ENCODE results near the gene KLC4. TPM values are rescaled to one million over a fixed set of nuclear protein-coding genes. Genes with fewer than 3 reads are reported as not detected.
A peak's percentile ranks its signal among the peaks of the same experiment; 100 is the strongest.

Gene KLC4
- total RNA-seq, 1 donor from 2014 or later = 41.4 TPM

DNA sequence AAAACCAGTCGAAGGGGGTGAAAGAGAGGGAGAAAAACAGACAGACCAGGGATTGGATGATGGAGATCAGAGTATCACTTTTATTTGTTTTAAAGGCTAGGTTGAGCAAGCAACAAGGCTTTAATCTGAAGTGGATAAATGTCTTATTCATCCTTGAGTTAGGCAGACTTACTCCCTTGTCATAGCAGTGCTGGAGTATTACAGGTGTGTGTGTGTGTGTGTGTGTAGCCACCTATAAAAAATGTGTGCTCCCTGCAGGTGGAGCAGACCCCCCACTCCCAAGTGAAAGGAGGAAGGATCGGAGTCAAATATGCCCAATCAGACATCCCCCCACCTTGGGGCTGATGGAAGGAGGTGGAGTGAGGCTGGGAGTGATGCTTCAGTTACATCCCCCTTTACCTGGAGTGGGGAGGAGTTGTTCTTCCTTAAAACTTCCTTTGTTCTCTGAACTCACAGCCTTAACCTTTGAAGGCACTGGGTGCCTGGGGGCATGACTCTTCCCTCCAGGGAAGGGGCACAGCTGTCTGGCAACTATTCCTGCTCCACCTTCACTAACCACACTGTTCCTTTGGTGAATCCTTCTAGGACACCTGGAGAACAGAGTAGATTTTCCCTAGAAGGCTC lies 43.9 kb downstream of the KLC4 start:
- Mint-ChIP-seq H3K4me1 (ENCODE audit: unreplicated experiment) (no peaks in the 10 kb centered on the region), H3K36me3 (ENCODE audit: low read depth, unreplicated experiment) (no peaks in the 10 kb centered on the region), H3K27me3 (ENCODE audit: unreplicated experiment) (no peaks in the 10 kb centered on the region), H3K9me3 (ENCODE audit: unreplicated experiment) (no peaks in the 10 kb centered on the region), H3K4me3 (ENCODE audit: unreplicated experiment) (no peak overlapping the region), H3K27ac (ENCODE audit: unreplicated experiment) (no peak overlapping the region)
- no peak for DNase-seq (ENCODE audit: low spot score)
- TF ChIP-seq, protein P1, sequence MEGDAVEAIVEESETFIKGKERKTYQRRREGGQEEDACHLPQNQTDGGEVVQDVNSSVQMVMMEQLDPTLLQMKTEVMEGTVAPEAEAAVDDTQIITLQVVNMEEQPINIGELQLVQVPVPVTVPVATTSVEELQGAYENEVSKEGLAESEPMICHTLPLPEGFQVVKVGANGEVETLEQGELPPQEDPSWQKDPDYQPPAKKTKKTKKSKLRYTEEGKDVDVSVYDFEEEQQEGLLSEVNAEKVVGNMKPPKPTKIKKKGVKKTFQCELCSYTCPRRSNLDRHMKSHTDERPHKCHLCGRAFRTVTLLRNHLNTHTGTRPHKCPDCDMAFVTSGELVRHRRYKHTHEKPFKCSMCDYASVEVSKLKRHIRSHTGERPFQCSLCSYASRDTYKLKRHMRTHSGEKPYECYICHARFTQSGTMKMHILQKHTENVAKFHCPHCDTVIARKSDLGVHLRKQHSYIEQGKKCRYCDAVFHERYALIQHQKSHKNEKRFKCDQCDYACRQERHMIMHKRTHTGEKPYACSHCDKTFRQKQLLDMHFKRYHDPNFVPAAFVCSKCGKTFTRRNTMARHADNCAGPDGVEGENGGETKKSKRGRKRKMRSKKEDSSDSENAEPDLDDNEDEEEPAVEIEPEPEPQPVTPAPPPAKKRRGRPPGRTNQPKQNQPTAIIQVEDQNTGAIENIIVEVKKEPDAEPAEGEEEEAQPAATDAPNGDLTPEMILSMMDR (IDR thresholded peaks at IDR 0.05; ENCODE audit: unreplicated experiment) = no peak

GRCh38 chr6:43105538-43106222 lies 46.2 kb downstream of the KLC4 start:
- TF ChIP-seq, protein P1 (IDR thresholded peaks at IDR 0.05; ENCODE audit: unreplicated experiment) = no peak
- DNase-seq (ENCODE audit: low spot score) = no peak
- H3K27ac Mint-ChIP-seq (ENCODE audit: unreplicated experiment) = no peak overlapping the region
- no peaks in the 10 kb centered on the region for H3K4me1 Mint-ChIP-seq (ENCODE audit: unreplicated experiment)
- no peaks in the 10 kb centered on the region for H3K36me3 Mint-ChIP-seq (ENCODE audit: low read depth, unreplicated experiment)
- no peaks in the 10 kb centered on the region for H3K9me3 Mint-ChIP-seq (ENCODE audit: unreplicated experiment)
- peaks cover 2% of the 10 kb centered on the region for H3K27me3 Mint-ChIP-seq (ENCODE audit: unreplicated experiment)
- no peak overlapping the region for H3K4me3 Mint-ChIP-seq (ENCODE audit: unreplicated experiment)

DNA sequence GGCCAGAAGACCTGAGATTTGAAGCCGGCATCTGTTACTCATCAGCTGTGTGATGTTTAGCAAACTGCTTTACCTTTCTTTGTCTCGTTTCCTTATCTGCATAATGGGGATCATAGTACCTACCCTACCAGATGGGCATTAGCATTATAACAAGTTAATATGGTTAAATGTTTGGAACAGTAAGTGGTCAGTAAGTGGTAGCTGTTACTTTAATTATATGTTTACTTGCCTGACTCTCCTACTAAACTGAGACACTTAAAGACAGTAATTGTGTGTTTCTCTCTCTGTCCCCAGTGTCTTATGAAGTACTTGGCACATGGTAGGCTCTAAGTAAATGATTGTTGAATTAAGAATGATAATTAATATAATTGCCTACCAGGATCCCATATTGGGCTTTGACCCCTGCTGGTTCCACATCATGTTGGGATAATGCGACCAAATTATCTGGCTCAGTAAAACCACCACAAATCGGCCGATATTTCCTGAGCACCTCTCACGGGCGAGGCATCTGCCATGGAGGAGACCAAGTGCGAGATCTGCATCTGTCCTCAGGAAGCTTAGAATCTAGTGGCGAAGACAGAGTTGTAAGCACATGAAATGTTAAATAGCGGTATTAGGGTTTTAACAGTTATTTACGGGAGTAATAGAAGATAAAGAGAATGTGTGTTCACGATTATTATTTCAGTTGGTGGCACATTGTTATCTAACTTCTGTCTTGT lies 48.1 kb downstream of the KLC4 start:
- no peaks in the 10 kb centered on the region for H3K36me3 Mint-ChIP-seq (ENCODE audit: low read depth, unreplicated experiment)
- peaks cover 2% of the 10 kb centered on the region for H3K27me3 Mint-ChIP-seq (ENCODE audit: unreplicated experiment)
- no peaks in the 10 kb centered on the region for H3K9me3 Mint-ChIP-seq (ENCODE audit: unreplicated experiment)
- no peak for DNase-seq (ENCODE audit: low spot score)
- H3K4me3 Mint-ChIP-seq (ENCODE audit: unreplicated experiment) = peak overlapping the region; percentile 37
- TF ChIP-seq, protein P1 (IDR thresholded peaks at IDR 0.05; ENCODE audit: unreplicated experiment) = no peak
- no peaks in the 10 kb centered on the region for H3K4me1 Mint-ChIP-seq (ENCODE audit: unreplicated experiment)
- H3K27ac Mint-ChIP-seq (ENCODE audit: unreplicated experiment) = peak overlapping the region; percentile 57

DNA sequence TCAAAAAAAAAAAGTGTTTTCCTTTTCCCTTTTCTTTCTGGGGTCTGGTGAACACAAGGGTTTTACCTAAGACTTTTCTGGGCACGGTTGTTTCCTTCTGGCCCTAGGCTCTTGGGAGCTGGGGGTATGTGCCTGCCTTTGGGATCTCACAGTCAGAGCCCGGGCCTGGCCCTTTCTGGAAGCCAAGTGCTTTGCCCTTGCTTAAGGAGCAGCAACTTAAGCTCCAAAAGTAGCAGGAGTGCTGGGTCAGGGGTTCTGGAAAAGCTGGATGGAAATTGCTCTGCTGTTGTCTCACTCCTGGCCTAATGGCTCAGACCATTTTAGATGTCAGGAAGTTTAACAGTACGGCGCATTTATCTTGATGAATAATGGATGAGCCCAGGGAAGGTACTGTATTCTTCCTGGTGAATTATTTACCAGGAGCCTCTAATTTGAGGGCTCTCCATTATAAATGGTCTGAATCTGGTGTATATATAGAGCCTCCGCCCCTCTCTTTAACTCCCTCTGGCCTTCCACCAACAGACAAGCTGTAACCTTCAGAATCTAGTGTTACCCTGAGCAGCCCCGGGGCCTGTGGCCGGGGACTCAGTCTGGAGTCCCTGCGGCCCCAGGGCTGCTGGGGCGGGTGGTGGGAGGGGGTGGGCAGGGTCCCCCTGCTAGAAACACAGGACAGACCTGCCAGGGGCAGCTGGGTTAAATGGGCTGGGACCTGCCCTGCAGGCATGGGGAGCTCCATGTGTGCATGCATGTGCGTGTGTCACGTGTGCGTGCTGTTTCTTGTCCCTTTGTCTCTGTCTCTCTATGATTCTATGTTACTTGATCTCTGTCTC lies 54.2 kb downstream of the KLC4 start:
- Mint-ChIP-seq H3K9me3 (ENCODE audit: unreplicated experiment) (no peaks in the 10 kb centered on the region), H3K27me3 (ENCODE audit: unreplicated experiment) (peaks cover 8% of the 10 kb centered on the region), H3K4me1 (ENCODE audit: unreplicated experiment) (peaks cover 3% of the 10 kb centered on the region), H3K27ac (ENCODE audit: unreplicated experiment) (no peak overlapping the region), H3K4me3 (ENCODE audit: unreplicated experiment) (no peak overlapping the region), H3K36me3 (ENCODE audit: low read depth, unreplicated experiment) (no peaks in the 10 kb centered on the region)
- no peak for DNase-seq (ENCODE audit: low spot score)
- TF ChIP-seq, protein P1 (IDR thresholded peaks at IDR 0.05; ENCODE audit: unreplicated experiment) = no peak

Data from endothelial cell (in vitro differentiated cells).